IMR-90 (cell line): Measurements from ENCODE around the gene MRPL4.

Experiments
- BHLHE40 ChIP-seq: fragments of 150-350 bp; IDR thresholded peaks from 2 replicates; pipeline ENCODE4 v1.6.1; 2016; ENCODE audit warnings: mild to moderate bottlenecking, low read depth, low read length
- CEBPB ChIP-seq: IDR thresholded peaks from 2 replicates; pipeline ENCODE4 v1.6.1; 2012; ENCODE audit warnings: low read depth, low read length, improper control_type of control experiment
- CHD1 ChIP-seq: IDR thresholded peaks from 2 replicates; pipeline ENCODE4 v1.6.1; 2012; ENCODE audit warnings: low read depth, low read length, improper control_type of control experiment
- CTCF ChIP-seq: conservative IDR thresholded peaks from 2 replicates; pipeline ENCODE4 v1.5.1; 2012; ENCODE audit warnings: mild to moderate bottlenecking, low read depth, low read length, improper control_type of control experiment
- ELK1 ChIP-seq: fragments of 150-350 bp; IDR thresholded peaks from 2 replicates; pipeline ENCODE4 v1.6.1; 2016; ENCODE audit warnings: low read depth, mild to moderate bottlenecking, low read length, moderate library complexity, borderline replicate concordance
- MAFK ChIP-seq: IDR thresholded peaks from 2 replicates; pipeline ENCODE4 v1.6.1; 2012; ENCODE audit warnings: low read depth, low read length, improper control_type of control experiment
- MAZ ChIP-seq: IDR thresholded peaks from 2 replicates; pipeline ENCODE4 v1.6.1; 2012; ENCODE audit warnings: low read depth, mild to moderate bottlenecking, low read length, improper control_type of control experiment, moderate library complexity, borderline replicate concordance
- POLR2A ChIP-seq: IDR thresholded peaks from 2 replicates; pipeline ENCODE4 v1.6.1; 2012; ENCODE audit warnings: mild to moderate bottlenecking, low read depth, low read length
- RAD21 ChIP-seq: IDR thresholded peaks from 2 replicates; pipeline ENCODE4 v1.6.1; 2012; ENCODE audit warnings: low read length, improper control_type of control experiment
- RFX5 ChIP-seq: IDR thresholded peaks from 2 replicates; pipeline ENCODE4 v1.8.0; 2012; ENCODE audit warnings: low read depth, mild to moderate bottlenecking, low read length, moderate library complexity
- SMC3 ChIP-seq: fragments of 150-350 bp; IDR thresholded peaks from 2 replicates; pipeline ENCODE4 v1.6.1; 2016; ENCODE audit warnings: low read depth, mild to moderate bottlenecking, antibody characterized with exemption, low read length, moderate library complexity

GRCh38 chr19:10260141-10260584 lies 8.1 kb downstream of the MRPL4 start:
- TF ChIP-seq CTCF (no peak), POLR2A (no peak), RFX5 (no peak), BHLHE40 (no peak), RAD21 (no peak), CEBPB (no peak), MAZ (no peak), MAFK (no peak), SMC3 (no peak), CHD1 (no peak), ELK1 (no peak)
